ENCODE data around the gene BABAM2. TPM values are rescaled to one million over a fixed set of nuclear protein-coding genes. Genes with fewer than 3 reads are reported as not detected.

The BABAM2 gene
- total RNA-seq, 1 donor from 2014 or later: 35.3 TPM

DNA sequence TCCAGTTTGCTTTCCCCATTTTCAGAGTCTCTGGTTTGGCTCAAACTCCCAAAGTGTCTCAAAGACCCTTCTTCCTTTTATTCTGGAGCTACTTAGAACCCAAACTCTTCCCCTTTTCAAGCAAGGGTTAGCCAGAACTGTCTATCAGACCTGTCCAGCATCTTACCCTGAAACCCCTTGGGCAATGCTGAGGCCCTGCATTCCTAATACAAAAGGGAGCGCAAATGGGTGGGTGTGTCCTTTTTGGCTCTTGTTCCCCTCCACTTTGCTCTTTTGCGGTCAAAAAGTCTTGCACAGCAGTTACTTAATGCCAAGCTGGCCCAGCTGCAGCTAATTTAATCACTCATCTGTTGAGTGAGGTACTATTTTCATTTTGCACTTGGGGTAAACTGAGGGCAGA, 270.9 kb downstream of the BABAM2 start:
- Histone ChIP-seq H3K4me3 (ENCODE audit: low read depth, low read length) (no peak overlapping the region), H3K27me3 (ENCODE audit: control insufficient read depth, insufficient read depth, low read length) (no peaks in the 10 kb centered on the region), H3K36me3 (ENCODE audit: control insufficient read depth, insufficient read depth, low read length) (no peaks in the 10 kb centered on the region)
- DNase-seq (ENCODE audit: low read depth): no peak
- TF ChIP-seq, protein P1, sequence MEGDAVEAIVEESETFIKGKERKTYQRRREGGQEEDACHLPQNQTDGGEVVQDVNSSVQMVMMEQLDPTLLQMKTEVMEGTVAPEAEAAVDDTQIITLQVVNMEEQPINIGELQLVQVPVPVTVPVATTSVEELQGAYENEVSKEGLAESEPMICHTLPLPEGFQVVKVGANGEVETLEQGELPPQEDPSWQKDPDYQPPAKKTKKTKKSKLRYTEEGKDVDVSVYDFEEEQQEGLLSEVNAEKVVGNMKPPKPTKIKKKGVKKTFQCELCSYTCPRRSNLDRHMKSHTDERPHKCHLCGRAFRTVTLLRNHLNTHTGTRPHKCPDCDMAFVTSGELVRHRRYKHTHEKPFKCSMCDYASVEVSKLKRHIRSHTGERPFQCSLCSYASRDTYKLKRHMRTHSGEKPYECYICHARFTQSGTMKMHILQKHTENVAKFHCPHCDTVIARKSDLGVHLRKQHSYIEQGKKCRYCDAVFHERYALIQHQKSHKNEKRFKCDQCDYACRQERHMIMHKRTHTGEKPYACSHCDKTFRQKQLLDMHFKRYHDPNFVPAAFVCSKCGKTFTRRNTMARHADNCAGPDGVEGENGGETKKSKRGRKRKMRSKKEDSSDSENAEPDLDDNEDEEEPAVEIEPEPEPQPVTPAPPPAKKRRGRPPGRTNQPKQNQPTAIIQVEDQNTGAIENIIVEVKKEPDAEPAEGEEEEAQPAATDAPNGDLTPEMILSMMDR (IDR thresholded peaks at IDR 0.05; ENCODE audit: insufficient read depth, low read length, poor library complexity, severe bottlenecking): no peak

DNA sequence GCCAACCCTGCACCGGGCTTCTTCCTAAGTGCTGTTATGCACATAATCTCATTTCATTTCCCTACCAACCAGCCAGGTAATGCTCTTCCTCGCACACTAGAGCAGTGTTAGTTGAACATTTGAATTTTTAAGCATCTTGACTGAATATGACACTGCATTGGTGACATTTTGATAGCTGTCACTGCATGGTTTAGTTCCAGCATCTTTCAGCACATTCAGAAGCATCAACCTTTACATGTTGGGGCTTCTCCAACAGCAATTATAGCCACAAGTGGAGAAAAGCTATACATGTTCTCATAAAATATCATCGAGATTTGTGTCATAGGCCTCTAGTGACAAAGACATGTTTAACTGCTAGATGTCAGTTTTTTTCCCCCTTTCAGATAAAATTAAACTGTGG, 272.0 kb downstream of the BABAM2 start:
- no peak for DNase-seq (ENCODE audit: low read depth)
- Histone ChIP-seq H3K27me3 (ENCODE audit: control insufficient read depth, insufficient read depth, low read length) (no peaks in the 10 kb centered on the region), H3K36me3 (ENCODE audit: control insufficient read depth, insufficient read depth, low read length) (no peaks in the 10 kb centered on the region), H3K4me3 (ENCODE audit: low read depth, low read length) (no peak overlapping the region)
- TF ChIP-seq, protein P1 (IDR thresholded peaks at IDR 0.05; ENCODE audit: insufficient read depth, low read length, poor library complexity, severe bottlenecking): no peak

DNA sequence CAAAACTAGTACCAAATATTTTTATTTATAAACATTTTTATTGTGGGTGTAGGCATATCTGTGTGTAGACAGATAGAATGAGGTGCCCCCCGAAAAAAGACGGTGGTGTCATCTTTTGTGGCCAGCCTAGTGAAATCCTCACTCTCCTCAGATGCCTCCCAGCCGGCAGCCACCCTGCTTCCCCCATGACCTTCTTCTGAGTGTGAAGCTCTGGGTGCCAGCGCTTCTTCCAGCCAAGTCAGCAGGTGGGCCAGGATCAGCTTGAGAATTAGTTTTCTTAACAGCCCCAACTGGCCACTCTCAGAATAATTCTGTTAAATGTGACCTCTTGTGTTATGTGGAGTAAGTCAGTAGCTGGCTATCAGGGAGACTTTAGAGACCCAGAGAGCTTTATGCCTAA, 272.5 kb downstream of the BABAM2 start:
- TF ChIP-seq, protein P1 (IDR thresholded peaks at IDR 0.05; ENCODE audit: insufficient read depth, low read length, poor library complexity, severe bottlenecking): no peak
- Histone ChIP-seq H3K4me3 (ENCODE audit: low read depth, low read length) (no peak overlapping the region), H3K27me3 (ENCODE audit: control insufficient read depth, insufficient read depth, low read length) (no peaks in the 10 kb centered on the region), H3K36me3 (ENCODE audit: control insufficient read depth, insufficient read depth, low read length) (no peaks in the 10 kb centered on the region)
- no peak for DNase-seq (ENCODE audit: low read depth)

DNA sequence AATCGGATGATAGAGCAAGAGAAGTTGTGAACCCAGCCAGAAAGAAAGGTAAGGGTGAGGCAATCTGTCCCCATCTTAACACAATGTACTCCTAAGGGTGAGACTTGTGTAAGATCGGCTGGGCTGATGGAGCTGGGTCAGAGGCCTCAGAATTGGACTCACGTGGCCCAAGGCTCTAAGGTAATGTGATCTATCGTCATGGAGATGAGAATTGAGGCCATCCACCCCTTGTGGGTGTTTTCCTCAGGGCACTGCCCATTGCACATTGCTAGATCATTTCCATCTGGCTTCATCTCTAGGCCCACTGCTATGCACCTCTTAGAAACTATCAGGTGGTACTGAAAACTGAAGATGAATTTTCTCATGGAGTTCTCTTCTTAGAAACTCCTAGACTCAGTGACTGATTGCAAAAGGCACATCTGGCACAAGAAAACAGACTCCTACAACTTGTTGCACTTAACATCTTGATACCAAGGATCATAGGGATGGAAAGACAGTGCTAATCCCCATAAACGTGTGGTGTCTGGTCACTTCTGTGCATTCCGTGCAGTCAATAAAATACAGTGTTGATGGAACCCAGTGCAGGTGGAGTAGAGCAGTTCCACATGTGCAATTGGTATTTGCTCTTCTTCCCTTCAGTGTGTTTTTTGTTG, 273.2 kb downstream of the BABAM2 start:
- Histone ChIP-seq H3K4me3 (ENCODE audit: low read depth, low read length) (no peak overlapping the region), H3K27me3 (ENCODE audit: control insufficient read depth, insufficient read depth, low read length) (no peaks in the 10 kb centered on the region), H3K36me3 (ENCODE audit: control insufficient read depth, insufficient read depth, low read length) (no peaks in the 10 kb centered on the region)
- DNase-seq (ENCODE audit: low read depth): no peak
- TF ChIP-seq, protein P1 (IDR thresholded peaks at IDR 0.05; ENCODE audit: insufficient read depth, low read length, poor library complexity, severe bottlenecking): no peak

DNA sequence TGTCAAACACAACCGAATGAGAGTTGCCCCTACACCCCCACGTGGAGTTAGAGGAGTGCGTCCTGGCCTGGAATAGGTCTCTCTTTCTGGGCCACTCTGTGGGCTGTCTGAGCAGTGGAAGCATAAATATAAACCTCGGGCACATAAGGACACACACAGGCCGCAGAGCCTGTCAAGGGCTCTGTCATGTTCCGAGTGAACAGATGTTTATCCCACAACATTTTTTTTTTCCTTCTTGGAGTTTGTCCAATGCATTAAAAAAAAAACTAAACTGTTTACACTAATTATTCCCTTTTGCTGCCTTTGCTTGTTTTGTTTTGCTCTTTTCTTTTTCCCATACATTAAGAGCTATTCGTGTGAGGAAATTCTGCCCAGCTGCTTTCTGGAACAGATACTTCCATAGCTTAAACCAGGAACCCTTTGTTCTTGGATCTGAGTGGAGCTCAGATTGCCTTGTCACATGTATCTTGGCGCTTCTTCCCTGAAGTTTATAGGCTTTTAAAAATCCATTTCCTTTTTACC, 273.8 kb downstream of the BABAM2 start:
- DNase-seq (ENCODE audit: low read depth): no peak
- Histone ChIP-seq H3K27me3 (ENCODE audit: control insufficient read depth, insufficient read depth, low read length) (no peaks in the 10 kb centered on the region), H3K4me3 (ENCODE audit: low read depth, low read length) (no peak overlapping the region), H3K36me3 (ENCODE audit: control insufficient read depth, insufficient read depth, low read length) (no peaks in the 10 kb centered on the region)
- TF ChIP-seq, protein P1 (IDR thresholded peaks at IDR 0.05; ENCODE audit: insufficient read depth, low read length, poor library complexity, severe bottlenecking): no peak
